AML-193 (cell line): ENCODE measurements around the gene EIF4B.
A peak's percentile ranks its signal among the peaks of the same experiment; 100 is the strongest.
"Not testable (repeated sequence)": the region's sequence is repeated elsewhere in the genome, so short reads cannot be mapped to it uniquely, and the experiment has no call there.

Experiments
- DNase-seq, 2 experiments: peaks; one replicate each; lab custom pipeline; 2025; lab: John Stamatoyannopoulos, UW

The EIF4B gene

GRCh38 chr12:52992699-52993557, 13.3 kb upstream of the EIF4B start:
- no peak for DNase-seq

DNA sequence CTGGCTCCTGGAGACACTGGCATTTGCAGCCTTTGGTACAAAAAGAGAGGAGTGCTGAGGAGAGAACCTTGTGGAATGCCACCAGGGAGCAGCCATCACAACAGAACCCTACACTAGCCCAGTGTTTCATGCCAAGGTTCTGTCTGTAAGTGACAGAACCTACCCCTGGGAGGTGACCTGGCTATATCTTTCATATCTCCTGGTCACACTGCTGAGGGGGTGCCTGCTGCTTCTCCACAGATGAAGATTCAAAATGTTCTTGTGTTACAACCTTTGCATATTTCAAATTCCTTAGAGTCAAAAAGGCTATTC, 12.7 kb upstream of the EIF4B start:
- DNase-seq = no peak

GRCh38 chr12:53004178-53004577, 2.1 kb upstream of the EIF4B start:
- DNase-seq = no peak

GRCh38 chr12:53004582-53004981, 1.7 kb upstream of the EIF4B start:
- no peak for DNase-seq

DNA sequence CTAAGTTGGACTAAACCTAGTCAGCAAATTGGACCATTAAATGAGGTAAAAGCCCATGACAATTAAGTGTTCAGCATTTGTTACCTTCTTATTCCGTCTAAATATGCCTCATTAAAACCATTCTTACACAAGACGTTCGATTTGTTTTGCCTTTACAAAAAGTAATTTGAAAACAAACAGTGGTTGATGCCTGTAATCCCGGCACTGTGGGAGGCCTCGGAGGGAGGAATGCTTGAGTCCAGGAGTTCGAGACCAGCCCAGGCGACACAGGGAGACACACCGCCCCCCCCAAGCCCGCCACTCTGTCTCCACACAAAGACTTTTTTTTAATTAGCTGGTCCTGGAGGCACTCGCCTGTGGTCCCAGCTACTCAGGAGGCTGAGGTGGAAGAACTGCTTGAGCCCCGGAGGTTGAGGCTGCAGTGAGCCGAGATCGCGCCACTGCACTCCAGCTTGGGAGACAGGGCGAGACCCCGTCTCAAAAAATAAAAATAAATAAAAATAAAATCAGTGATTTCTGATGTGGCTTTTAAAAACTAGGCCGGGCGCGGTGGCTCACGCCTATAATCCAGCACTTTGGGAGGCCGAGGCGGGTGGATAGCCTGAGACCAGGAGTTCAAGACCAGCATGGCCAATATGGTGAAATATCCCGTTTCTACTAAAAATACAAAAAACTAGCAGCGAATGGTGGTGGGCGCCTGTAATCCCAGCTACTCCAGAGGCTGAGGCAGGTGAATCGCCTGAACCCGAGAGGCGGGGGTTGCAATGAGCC, 856 bp upstream of the EIF4B start:
- DNase-seq = no peak

GRCh38 chr12:53006810-53007309, 604 bp downstream of the EIF4B start:
- DNase-seq = peak; percentile 75 to 78

DNA sequence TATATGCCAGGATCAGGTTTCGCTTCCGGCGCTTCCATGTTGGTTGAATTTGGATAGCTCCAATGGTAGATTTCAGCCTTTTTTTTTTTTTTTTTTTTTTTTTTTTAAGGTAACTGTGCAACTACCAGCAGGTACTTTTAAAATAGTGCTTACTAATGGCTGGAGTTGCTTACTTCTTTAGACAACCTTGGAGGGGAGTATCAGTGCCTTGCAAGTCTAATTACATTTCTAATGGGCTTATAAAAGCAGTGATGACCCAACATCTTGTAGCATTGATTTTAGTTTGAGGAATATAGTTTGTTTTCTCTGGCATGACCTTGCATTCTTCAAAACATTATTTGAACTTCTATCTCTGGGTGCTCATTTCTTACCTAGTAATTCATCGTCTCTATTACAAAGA, 1.1 kb downstream of the EIF4B start:
- no peak for DNase-seq

GRCh38 chr12:53008760-53009159, 2.5 kb downstream of the EIF4B start:
- DNase-seq = not testable (repeated sequence)

- no peak for DNase-seq
Observed at GRCh38 chr12:53010955-53011354, 4.7 kb downstream of the EIF4B start.

DNA sequence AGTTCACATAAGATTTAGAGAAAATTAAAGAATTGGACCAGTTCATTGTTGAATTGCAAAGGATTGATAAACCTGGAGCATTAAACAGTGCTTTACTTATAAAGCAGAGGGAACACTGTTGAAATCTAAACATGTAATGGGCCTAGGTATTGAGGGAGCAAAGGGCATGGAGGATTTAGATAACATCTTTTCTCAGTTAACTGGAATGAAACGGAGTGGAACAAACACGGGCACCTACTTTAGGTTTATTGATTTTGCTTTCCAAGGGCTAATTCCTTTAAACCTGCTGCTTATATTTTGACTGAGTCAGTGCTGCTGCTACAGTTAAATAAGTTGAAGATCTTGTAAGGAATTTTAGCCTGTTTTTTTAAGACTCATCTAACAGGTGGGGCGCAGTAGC, 5.6 kb downstream of the EIF4B start:
- no peak for DNase-seq

GRCh38 chr12:53012928-53013327, 6.7 kb downstream of the EIF4B start:
- no peak for DNase-seq

GRCh38 chr12:53014709-53015108, 8.5 kb downstream of the EIF4B start:
- no peak for DNase-seq

- DNase-seq = no peak
Observed at GRCh38 chr12:53025250-53025649, 19.0 kb downstream of the EIF4B start.

DNA sequence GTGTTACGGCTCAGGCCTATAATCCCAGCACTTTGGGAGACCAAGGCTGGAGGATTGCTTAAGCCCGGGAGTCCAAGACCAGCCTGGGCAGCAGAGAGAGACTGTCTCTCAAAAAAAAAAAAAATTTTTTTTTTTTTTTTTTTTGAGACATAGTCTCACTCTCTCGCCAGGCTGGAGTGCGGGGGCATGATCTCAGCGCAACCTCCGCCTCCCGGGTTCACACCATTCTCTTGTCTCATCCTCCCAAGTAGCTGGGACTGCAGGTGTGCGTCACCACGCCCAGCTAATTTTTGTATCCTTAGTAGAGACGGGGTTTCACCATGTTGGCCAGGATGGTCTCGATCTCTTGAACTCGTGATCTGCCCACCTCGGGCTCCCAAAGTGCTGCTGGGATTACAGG, 20.8 kb downstream of the EIF4B start:
- not testable (repeated sequence) for DNase-seq

- DNase-seq = no peak
Observed at GRCh38 chr12:53031616-53032015, 25.4 kb downstream of the EIF4B start.

DNA sequence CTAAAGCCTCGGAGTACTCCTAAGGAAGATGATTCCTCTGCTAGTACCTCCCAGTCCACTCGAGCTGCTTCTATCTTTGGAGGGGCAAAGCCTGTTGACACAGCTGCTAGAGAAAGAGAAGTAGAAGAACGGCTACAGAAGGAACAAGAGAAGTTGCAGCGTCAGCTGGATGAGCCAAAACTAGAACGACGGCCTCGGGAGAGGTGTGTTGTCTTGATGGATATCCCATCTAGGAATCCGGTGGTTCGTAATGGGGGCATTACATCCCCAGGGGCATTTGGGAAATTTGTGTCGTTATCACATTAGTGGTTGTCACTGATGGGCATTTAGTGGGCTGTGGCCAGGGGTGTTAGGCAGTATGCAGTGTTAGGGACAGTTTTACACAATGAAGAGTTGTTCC, 27.6 kb downstream of the EIF4B start:
- DNase-seq = not testable (repeated sequence)

GRCh38 chr12:53034459-53034858, 28.2 kb downstream of the EIF4B start:
- DNase-seq = no peak

DNA sequence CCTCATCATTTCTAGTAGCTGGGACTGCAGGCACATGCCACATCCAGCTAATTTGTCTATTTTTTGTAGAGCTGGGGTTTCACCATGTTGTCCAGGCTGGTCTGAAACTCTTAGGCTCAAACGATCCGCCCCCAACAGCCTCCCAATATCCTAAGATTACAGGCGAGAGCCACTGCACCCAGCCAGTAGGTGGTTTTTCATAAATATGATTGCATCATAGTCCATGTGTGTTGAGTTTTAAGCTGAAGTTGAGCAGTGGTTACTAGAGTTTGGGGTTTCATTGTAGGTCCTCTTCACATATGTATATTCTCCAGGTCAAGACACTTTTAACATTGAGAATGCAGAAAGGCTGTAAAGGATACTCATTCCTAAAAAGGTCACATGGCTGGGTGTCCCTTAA, 30.5 kb downstream of the EIF4B start:
- no peak for DNase-seq

DNA sequence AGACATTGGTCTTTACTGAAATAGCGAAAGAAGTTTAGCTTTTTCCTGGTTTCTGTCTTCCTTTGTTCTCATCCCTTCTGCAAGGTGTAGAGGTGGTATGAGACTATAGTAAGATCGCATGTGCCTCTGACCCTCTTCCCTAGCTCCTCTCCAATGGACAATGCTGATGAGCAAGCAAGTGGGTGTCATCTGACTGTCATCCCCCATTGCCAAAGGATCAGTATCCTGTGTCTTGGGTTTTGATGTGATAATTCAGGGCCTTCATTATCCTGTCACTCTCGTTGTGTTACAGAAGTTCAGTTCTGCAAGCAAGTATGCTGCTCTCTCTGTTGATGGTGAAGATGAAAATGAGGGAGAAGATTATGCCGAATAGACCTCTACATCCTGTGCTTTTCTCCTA, 33.6 kb downstream of the EIF4B start:
- no peak for DNase-seq

GRCh38 chr12:53042607-53043454, 36.6 kb downstream of the EIF4B start:
- DNase-seq = no peak

DNA sequence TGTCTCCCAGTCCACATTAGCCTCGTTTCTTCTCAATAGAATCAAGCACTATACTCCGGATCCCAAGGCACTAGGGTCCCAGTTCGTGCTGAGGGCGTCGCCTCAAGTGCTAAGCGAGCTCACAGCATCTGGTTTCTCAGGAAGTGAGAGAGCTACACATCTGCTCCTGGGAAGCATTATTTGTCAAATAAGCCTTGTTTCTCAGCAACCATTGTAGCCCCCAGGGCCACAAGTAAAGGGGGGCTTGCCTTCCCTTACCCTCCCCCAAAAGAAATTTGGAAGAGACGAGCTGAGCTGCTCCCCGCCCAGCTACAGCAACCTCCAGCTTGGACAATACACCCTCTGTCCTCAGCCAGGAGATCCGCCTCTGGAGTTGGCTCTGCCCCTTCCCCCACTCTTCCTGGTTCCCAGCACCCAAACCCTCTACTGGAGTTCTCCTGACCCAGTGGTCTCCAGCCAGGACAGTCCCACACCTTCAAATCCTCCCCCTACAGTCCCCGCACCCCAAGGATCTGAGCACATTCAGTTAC, 37.9 kb downstream of the EIF4B start:
- DNase-seq = no peak
